ENCODE measurements around the gene QKI.

The QKI gene

DNA sequence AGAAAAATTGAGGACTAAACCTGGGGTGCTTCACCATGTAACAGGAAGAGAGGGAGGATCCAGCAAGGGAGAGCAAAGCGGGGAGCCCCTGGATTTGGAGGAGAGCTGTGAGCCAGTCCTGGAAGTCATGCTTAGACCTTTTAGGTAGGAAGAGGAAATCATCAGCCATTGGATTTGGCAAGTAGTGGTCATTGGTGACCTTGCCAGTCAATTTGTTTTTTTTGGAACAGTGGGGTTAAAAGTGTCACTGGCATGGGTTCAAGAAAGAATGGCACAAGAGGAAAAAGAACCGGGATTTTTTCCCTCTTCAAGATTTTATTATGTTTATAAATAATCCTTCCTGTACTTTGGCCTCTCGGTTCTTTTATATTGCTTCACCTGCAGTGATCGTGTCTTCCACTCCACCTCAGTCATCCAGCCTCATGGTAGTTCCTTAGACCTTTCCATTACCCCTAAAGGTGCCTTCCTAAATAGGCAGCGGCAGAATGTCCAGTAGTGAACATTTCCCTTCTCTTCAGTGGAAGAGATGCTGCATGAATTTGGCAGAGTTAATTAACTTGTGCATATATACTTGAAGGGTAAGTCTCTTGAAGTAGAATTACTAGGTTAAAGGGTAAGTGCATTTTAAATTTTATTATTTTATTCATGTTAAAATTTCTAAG, 124.7 kb downstream of the QKI start:
- DNase-seq = no peak

DNA sequence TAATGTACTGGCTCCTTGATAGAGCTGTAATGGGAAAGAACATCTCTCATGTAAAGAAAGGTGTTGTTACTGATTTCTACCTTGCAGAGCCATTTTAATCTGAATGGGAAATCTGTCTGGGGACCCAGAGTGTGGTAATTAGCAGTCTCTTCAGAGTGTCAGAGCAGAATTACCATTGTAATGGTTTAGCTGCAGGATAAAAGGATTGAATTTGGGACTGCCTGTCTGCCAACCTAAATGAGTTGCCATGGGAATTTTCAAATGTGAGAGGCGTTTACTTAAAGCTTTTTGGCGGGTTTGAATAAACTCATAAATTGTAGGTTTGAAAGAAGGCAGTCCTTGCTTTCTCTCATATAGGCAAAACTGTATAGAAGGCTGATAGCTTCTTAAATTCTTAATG, 128.8 kb downstream of the QKI start:
- DNase-seq = no peak

DNA sequence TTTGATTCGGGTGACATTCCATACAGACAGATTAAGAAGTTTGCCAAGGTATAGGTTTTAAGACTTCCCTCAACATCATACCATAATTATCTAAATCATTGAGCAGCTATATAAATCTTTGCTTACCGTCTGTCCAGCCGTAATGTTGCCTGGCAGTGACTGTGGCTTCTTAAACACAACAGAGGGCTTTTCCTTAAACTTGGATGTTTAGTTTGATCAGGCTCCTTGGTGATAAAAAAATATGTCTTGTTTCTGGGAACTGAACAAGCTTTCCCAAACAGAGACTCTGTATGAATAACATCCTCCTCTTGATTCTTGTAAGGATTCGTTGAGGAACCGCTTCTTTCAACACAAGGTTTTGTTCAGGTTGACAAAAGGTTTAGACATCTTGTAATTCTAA, 130.9 kb downstream of the QKI start:
- no peak for DNase-seq

DNA sequence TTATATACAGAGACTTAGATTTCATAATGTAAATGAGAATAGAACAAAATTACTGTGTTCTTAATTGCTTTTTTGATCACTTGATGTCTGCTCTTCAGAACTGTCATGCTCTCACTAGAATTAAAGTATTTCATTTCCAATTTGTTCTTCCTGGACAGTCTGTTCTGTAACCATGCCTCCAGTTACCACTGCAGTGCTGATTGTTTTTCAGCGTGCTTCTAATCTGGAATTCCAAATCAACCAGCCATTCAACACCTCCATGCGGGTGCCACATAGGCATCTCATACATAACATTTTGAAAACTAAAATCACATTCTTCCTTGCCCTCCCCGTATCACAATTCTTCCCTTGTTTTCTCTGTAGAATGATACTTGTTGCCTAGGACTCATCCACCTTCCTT, 132.8 kb downstream of the QKI start:
- DNase-seq = no peak

DNA sequence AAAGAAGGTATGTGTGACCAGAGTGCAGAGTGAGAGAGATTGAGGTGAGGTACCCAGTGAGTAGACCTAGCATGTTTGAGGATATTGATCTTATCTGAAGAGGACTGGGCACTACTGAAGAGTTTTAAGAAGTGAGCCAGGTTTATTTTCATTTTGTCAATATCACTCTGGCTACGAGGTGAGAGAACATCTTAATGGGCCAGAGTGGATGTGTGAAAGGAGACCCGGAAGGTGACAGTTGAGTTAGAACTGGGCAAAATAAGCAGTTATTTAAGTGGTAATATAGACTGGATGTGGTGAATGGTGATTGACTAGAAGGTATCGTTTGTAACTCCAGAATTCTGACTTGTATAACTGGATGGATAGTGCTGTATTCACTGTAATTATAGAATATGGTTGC, 134.1 kb downstream of the QKI start:
- no peak for DNase-seq

DNA sequence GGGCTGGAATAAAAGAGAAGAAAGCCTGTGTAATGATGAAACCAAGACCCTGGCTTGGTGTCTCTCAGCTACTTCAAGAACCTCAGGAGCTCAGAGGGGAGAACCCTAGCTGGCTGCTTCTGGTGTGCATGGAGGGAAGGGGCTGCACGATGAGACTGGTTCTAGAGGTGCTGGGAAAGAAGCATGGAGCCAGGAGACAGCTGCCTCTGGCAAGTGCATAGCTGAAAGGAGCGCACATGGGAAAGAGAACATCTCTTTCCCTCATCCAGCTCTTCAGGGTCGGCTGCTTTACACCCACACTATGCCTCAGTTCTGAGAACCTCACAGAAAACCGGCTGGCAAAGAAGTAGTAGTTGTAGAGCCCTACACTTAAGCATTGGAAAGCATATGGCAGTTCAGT, 139.5 kb downstream of the QKI start:
- DNase-seq = no peak

DNA sequence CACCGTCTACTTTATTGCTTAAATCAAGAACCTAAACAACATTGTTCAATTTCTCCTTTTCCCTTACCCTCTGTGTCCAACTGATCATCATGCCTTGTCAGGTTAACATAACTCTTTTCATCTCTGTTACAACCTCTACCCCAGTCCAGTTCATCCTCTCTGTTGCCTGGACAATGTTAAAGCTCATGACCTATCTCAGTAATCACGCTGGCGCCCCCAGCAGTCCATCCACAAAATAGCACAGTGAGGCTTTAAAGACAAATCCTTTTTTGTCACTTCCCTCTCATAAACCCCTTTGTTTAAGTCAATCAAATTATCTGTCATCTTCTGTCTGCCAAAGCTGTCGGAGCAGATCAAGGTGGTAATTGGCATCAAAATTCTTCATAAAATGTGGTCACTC, 140.1 kb downstream of the QKI start:
- DNase-seq = no peak

DNA sequence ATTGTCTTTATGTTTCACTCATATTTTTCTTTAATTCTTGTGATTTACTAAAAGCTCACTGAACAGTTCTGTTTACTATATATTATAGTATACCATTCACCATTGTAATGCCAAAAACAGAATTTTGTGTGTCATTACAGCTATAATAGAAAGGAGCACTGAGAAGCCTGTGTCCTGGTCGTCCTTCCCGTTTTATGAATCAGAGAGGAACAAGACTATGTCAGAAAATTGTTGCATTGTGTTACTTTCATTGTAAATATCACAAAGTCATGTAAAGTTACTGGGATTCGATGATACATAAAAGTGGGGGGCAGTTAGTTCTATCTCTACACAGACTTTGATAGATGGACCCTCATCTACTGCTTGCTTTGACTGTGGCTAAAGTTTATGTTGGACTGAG, 145.1 kb downstream of the QKI start:
- DNase-seq = no peak

DNA sequence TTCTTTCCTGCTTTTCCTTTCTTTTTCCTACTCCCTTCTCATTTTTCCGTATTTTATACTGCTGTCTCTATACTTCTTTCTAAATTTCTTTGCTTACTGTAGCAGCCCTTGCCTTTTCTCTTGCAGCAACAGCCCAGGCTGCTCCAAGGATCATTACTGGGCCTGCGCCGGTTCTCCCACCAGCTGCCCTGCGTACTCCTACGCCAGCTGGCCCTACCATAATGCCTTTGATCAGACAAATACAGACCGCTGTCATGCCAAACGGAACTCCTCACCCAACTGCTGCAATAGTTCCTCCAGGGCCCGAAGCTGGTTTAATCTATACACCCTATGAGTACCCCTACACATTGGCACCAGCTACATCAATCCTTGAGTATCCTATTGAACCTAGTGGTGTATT, 148.8 kb downstream of the QKI start:
- no peak for DNase-seq

DNA sequence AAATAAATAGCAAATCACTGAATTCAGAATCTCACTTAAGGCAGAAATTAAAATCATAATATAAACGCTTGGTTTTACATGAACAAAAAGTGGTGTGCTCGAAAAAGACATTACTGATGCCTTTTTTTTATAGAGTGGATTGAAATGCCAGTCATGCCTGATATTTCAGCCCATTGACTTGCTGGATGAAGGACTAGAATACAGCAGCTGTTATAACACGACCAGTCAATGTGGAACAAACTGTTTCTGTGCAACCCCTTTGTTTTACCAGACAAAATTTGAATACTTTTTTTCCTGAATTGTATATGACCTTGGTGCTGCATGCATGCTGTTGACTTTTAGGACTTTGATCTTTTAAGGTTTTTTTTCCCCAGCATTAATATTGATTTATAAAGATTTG, 150.0 kb downstream of the QKI start:
- DNase-seq = no peak

DNA sequence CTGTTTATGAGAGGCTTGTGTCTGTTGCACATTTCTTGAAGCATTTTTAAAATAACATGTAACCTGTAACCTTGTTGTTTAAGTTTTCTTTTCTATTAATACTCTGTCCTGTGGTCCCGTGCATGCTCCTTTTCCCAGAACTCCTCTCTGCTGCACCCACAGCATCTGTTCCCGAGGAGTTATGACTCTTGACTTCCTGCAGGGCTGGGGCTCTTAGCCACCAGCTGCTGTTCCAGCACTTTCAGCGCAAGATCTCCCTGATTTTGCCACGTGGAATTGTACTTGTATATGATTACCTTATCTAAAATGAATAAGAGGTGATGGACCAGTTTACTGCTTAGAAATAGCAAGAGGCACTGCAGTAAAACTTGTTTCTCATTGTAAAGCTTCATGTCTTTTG, 150.6 kb downstream of the QKI start:
- DNase-seq = no peak

DNA sequence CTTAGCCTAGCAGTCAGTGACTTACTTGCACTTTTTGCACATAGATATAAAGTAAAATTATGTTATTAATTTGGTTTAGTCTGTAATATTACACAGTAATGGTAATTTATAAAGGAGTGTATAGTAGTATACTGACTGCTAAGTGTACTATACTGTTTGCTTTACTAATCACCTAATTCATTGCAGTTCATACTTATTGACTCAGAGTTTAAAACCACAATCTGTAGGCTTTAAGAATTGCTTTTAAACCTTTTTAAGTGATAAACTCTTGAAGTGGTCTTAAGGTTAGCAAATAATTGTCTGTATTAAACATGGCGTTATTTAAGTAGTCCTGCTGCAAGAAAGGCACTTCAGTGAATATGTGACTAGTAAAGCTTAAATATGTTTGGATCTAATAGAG, 151.5 kb downstream of the QKI start:
- DNase-seq = no peak

DNA sequence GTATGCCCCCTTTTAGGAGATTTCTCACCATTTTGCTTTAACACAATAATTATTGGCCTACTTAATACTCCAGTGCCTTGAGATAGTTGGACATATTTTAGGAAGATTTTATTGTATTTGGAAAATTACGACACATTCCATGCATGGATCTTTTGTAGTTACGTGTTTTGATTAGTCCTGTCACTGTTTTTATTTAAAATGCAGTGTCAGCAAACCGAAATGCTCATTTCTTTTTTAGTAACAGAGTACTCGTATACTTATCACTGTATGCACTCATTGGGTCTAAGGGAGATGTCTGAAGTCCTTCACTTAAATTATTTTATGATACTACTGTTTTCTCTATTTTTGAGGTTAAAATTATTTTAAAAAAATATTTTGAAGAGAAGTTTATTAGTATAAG, 153.8 kb downstream of the QKI start:
- DNase-seq = no peak

DNA sequence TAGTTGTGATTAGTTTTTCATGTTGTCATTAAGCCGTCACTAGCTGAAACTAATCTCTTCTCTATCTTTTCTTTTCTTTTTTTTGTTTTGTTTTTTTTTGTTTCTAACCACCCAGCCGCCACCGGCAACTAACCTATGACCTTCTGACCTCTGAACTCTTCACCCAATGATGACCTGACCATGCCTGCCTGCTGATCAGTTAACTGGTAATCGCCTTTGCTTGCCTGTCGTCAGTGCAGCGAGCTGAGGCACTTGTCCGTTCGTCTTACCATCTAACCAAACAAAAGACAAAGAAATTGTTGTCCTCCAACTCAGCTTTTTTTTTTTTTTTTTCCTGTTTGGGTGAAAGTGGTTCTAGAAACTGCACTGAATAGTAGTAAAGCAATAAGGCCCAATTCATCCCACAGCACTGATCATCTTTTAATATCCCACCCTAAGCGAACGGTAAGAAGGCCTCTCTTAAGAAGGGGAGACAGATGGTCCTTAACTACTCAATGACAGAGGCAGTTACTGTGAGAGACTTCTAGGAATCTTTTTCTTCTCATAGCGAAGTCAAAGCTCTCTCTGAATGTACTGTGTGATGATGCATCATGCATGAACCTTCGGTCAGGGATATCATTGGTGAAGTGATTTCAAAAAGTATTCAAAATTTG, 156.2 kb downstream of the QKI start:
- no peak for DNase-seq

DNA sequence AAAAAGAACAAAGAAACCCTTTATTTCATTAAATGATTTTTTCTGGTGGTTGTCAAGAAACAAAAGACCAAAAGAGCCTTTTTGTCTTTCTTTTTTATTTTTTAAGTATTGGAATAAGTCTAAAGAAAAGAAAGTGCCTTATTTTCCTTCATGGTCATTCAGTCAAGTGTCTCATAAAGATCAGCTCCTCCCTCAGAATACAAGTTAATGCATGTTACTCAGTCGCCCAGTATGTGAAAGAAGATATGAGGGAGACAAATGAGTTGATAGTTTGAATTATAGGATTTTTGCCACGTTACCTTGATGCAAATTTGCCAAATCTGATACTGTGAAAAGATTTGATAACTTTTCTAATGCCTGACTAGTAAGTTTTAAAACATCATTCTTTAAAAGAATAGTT, 157.2 kb downstream of the QKI start:
- no peak for DNase-seq

DNA sequence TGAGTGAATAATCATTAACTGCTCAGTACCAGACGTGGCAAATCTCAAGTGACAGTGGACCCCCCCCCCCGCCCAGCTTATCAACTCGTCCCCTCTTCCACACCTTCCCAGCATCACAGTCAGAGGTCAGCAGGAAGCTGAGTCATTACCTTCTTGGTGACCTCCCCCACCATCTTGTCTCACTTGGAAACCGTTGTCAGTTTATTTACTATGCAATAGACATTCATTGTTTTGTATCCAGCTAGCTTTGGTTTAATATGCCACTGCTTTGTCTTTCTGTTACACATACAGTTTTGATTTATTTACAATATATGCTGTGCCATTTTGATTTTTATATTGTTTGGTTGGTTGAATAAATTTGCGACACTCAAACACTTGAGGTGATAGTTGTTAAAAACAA, 158.1 kb downstream of the QKI start:
- no peak for DNase-seq

DNA sequence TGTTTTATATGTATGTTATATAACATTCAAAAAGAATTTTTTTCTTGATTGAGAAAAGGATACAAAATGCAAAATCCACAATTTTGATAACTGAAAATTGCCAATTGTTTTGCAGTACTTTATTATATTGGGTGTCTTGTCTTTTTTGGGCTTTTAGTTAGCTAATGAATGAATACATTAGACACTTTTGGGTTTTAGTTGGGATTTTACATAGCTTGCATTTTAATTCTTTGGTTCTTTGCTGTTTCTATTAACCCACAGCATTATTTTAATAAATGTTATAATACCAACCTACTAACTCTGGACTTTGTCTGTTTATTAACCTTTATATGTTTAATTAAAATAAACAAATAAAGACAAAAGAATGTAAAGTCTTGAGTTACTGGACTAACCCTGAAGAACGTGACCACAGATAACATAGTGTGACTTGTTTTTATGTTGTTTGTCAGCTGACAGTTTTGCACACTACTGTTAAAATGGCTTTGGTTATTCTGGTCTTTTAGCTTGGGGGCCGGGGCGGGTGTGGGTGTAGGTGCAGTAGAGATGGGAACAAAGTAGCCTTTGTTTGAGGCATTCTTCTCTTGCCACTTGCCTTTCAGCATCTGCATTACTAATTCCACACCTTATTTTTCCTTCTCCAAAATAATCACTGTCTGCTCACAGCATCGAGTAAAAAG, 159.1 kb downstream of the QKI start:
- no peak for DNase-seq

DNA sequence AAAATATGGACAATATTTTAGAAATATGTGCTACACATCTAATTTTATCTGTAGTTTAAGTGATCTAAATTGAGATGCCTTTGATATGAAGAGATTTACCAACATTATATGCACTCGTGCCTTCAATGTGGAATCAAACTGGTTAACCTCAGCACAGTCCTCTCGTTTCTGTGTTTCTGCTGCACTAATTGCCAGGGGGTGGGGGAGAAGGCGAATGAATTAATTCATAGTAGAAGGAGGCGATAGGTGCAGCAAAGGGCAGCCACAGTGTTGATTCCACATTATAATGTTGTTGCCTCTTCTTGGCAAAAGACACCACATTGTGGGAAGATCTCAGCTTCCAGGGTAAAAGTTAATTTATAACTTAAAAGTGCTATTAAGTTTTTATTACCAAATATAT, 161.6 kb downstream of the QKI start:
- no peak for DNase-seq

DNA sequence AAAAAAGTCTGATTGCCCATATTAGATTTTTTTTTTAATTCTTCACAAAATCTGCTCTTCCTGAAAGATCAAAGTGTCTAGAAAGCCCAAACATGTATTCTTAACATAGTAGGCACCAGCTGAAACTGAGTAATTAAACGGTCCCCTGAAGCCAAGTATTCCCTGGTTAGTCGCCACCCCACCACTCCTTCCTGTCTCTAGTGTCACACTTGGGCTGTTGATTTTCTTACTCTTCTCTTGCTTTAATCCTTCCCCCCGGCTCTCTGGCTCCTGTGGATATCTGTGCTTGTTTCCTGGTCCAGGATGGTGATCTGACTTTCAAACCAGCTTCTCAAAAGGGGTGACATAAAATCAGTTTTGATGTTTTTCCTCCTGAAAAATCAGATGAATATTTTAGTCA, 162.9 kb downstream of the QKI start:
- DNase-seq = no peak

DNA sequence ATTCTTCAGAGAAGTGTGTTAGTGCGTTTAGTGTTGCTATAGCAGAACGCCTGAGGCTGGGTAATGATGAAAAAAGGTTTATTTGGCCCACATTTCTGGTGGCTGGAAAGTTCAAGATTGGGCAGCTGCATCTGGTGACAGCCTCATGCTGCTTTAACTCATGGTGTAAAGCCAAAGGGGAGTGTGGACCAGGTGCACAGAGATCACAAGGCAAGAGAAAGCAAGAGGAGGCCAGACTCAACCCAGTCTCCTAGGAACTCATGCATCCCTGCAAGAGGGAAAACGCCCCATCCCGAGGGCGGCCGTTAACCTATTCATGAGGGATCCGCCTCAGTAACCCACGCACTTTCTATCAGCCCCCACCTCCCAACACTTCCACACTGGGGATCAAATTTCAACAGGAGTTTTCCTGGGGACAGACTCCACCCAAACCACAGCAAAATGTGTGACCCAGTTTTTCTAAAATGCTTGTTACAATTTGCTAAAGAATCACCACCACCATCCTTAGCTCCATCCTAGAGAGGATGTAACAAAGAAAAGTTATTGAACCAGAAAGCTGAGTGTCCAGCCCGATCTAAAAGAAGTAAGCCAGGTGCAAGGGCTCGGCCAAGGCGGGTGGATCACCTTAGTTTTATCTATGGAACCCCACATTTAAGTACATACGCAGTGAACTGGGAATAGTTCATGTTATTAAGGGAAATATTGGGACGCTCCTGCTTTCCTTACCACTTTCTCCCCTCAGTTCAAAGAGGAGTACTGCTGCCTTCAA, 164.8 kb downstream of the QKI start:
- no peak for DNase-seq

DNA sequence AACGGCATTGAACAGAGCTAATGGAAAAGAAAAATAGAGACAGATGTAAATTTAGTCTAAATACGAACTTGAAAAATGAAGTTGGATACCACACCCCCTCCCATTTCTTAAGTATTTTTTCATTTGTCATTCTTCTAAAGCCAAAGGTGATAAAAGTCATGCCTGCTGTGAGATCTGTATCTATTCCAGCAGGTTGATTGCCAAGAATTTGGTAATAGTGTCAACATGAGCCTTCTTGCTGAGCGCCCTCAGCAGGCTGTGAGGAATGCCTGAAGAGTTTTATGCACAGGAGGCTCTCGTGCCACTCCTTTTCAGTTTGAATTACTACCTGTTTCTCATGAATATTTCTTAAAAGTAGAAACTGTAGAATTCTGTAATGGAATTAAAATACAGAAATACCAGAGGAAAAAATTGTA, 165.4 kb downstream of the QKI start:
- no peak for DNase-seq

DNA sequence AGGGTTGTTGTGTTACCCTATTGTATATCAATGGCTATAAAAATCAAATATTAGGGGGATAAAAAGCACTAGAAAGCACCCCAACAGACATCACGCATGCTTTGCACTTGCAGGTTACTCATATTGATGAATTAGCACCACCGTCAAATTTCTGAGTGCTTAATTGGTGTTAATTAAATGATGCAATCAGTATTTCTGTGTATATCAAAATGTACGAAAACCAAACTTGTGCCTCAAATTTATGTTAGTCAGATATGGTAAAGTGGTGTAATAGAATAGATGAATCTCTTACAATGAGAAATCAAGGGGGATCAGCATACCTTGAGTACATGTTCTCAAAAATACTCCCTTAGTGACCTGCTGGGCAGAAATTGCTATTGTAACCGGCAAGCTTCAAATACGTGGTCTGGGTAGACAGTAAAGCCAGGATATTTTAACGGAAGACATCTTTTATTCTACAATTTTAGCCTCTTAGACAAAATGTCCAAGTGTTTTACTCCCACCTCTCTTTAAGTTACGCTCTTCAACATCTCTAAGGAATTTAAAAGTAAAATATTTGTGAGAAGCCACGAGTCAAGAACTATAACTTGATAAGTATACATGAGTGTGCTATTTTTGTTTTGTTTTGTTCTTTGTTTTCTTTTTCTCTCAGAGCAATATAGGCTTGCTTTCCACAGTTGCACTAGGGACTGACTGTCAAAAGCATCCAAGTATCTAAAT, 166.0 kb downstream of the QKI start:
- no peak for DNase-seq

DNA sequence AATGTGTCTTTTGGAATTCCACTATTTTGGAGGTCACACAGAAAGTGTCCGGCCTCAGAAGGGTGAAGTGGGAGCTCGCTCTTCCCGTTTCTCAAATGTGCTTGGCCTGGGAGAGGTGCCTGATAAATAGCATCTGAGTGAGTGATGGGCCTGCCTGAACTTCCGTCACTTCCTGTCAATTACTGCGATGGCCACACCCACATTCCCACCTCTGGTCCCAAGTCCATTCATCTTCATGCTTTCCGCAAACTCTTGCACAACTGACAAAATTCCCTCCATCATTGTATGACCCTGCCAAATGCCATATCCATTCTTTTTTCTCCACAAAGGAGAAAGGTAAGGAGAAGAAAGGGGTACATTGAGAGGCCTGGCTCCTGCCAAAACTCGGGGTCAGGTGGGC, 169.0 kb downstream of the QKI start:
- no peak for DNase-seq

Measured in cerebellar nuclear complex (tissue), 1 donor.